Measurements from ENCODE around the gene DAAM2.
A peak's percentile ranks its signal among the peaks of the same experiment; 100 is the strongest.

The DAAM2 gene

GRCh38 chr6:39929733-39930461 lies 137.7 kb downstream of the DAAM2 start:
- no peak for DNase-seq (ENCODE audit: low read depth in 3 of 3)

- DNase-seq (ENCODE audit: low read depth in 3 of 3): no peak
Observed at GRCh38 chr6:39930540-39930939, 138.4 kb downstream of the DAAM2 start.

GRCh38 chr6:39931607-39932006 lies 139.4 kb downstream of the DAAM2 start:
- no peak for DNase-seq (ENCODE audit: low read depth in 3 of 3)

GRCh38 chr6:39932386-39932910 lies 140.3 kb downstream of the DAAM2 start:
- DNase-seq (ENCODE audit: low read depth in 3 of 3): no peak

GRCh38 chr6:39933669-39934130 lies 141.5 kb downstream of the DAAM2 start:
- no peak for DNase-seq (ENCODE audit: low read depth in 3 of 3)

GRCh38 chr6:39934131-39934757 lies 142.1 kb downstream of the DAAM2 start, which contains the start of gene MOCS1:
MOCS1 (minus strand) TSS chr6:39934462; CDS start chr6:39934417, 45 bp downstream.
- peak; percentile 5 to 52 (median 12) for DNase-seq (ENCODE audit: low read depth in 3 of 3)

GRCh38 chr6:39935241-39935640 lies 143.1 kb downstream of the DAAM2 start:
- DNase-seq (ENCODE audit: low read depth in 3 of 3): no peak

GRCh38 chr6:39936857-39937256 lies 144.7 kb downstream of the DAAM2 start:
- no peak for DNase-seq (ENCODE audit: low read depth in 3 of 3)

- no peak for DNase-seq (ENCODE audit: low read depth in 3 of 3)
Observed at GRCh38 chr6:39937686-39938333, 145.6 kb downstream of the DAAM2 start.

GRCh38 chr6:39938773-39939654 lies 146.8 kb downstream of the DAAM2 start:
- DNase-seq (ENCODE audit: low read depth in 3 of 3): no peak

GRCh38 chr6:39941138-39941537 lies 149.0 kb downstream of the DAAM2 start:
- no peak for DNase-seq (ENCODE audit: low read depth in 3 of 3)

GRCh38 chr6:39941820-39942219 lies 149.6 kb downstream of the DAAM2 start:
- DNase-seq (ENCODE audit: low read depth in 3 of 3): no peak

GRCh38 chr6:39942903-39943580 lies 150.9 kb downstream of the DAAM2 start:
- no peak for DNase-seq (ENCODE audit: low read depth in 3 of 3)

GRCh38 chr6:39945626-39946025 lies 153.4 kb downstream of the DAAM2 start:
- no peak for DNase-seq (ENCODE audit: low read depth in 3 of 3)

- DNase-seq (ENCODE audit: low read depth in 3 of 3): no peak
Observed at GRCh38 chr6:39947611-39948068, 155.5 kb downstream of the DAAM2 start.

- DNase-seq (ENCODE audit: low read depth in 3 of 3): no peak
Observed at GRCh38 chr6:39948199-39948791, 156.1 kb downstream of the DAAM2 start.

- DNase-seq (ENCODE audit: low read depth in 3 of 3): no peak
Observed at GRCh38 chr6:39950125-39950720, 158.0 kb downstream of the DAAM2 start.

- no peak for DNase-seq (ENCODE audit: low read depth in 3 of 3)
Observed at GRCh38 chr6:39951191-39951590, 159.0 kb downstream of the DAAM2 start.

GRCh38 chr6:39951716-39952115 lies 159.5 kb downstream of the DAAM2 start:
- DNase-seq (ENCODE audit: low read depth in 3 of 3): no peak

GRCh38 chr6:39952167-39952566 lies 160.0 kb downstream of the DAAM2 start:
- DNase-seq (ENCODE audit: low read depth in 3 of 3): no peak
